GM19238 (cell line): ENCODE results near the gene MTMR12.
"Not testable (repeated sequence)": the region's sequence is repeated elsewhere in the genome, so short reads cannot be mapped to it uniquely, and the experiment has no call there.

Source experiments
- DNase-seq: peaks from one replicate; pipeline ENCODE4 v3.0.0; 2011; ENCODE audit warnings: low spot score; ENCODE audit not compliant: insufficient read length

The MTMR12 gene

GRCh38 chr5:32298059-32298415 lies 14.7 kb downstream of the MTMR12 start:
- no peak for DNase-seq

GRCh38 chr5:32297181-32298058 lies 15.3 kb downstream of the MTMR12 start:
- DNase-seq, result no peak

- DNase-seq, result not testable (repeated sequence)
Observed at GRCh38 chr5:32295966-32296772, 16.6 kb downstream of the MTMR12 start.

GRCh38 chr5:32291591-32291990 lies 21.1 kb downstream of the MTMR12 start:
- no peak for DNase-seq

GRCh38 chr5:32290922-32291321 lies 21.8 kb downstream of the MTMR12 start:
- no peak for DNase-seq

DNA sequence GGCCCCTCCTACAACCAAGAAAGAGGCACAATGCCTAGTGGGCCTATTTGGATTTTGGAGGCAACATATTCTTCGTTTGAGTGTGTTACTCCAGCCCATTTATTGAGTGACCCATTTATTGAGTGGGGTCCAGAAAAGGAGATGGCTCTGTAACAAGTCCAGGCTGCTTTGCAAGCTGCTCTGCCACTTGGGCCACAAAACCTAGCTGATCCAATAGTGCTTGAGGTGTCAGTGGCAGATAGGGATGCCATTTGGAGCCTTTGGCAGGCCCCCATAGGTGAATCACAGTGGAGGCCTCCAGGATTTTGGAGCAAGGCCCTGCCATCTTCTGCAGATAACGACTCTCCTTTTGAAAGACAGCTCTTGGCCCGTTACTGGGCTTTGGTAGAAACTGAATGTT lies 22.2 kb downstream of the MTMR12 start:
- DNase-seq, result not testable (repeated sequence)

DNA sequence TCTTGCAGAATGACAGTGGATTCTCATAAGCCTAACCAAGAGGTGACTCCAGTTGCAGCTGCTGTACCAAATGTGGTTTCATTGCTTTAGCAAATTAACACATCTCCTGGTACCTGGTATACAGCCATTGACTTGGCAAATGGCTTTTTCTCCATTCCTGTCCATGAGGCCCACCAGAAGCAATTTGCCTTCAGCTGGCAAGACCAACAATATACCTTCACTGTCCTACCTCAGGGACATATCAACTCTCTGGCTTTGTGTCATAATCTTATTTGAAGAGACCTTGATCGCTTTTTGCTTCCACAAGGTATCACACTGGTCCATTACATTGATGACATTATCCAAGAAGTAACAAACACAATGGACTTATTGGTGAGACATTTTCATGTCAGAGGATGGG lies 22.8 kb downstream of the MTMR12 start:
- DNase-seq, result not testable (repeated sequence)

DNA sequence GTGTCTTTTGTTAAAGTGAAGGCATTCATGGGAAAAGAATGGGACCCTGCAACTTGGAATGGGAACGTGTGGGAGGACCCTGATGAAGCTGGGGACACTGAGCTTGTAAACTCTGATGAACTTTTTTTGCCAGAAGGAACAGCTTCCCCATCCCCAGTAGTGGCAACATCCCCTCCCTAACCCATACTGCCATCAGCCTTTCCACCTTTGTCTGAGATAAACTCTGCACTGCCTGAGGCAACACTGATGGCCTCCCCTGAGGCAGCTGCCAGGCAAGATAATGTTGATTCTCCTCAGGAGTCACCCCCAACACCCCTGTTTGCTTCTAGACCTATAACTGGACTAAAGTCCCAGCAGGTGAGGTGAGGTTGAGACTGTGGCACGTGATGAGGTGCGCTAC lies 24.6 kb downstream of the MTMR12 start:
- not testable (repeated sequence) for DNase-seq

GRCh38 chr5:32287525-32287924 lies 25.2 kb downstream of the MTMR12 start:
- DNase-seq, result not testable (repeated sequence)

DNA sequence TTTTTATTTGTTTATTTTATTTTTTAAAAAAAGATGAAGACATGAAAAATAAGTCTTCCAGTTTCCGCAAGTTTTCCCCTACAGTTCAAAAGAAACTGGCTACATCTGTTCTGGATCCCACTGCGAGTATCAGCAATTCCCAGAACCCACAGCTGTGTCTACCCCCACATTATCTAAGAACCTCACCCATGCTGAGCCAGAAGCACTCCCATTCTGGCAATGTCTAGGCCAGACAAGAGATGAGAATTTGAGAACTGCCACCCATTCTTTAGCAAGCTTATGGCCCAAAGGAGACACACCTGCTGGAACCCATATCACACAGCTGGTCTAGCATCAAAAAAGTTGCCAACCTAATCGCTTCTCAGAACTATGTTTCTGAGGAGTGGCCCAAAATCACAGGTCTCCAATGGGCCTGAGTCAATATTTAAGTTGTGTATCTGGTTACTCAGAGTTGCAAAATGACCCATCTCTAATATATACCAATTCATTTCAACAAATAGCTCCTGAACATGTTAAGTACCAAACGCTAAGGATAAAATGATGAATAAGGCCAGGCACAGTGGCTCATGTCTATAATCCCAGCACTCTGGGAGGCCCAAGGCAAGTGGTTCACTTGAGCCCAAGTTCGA lies 27.1 kb downstream of the MTMR12 start:
- DNase-seq, result no peak

DNA sequence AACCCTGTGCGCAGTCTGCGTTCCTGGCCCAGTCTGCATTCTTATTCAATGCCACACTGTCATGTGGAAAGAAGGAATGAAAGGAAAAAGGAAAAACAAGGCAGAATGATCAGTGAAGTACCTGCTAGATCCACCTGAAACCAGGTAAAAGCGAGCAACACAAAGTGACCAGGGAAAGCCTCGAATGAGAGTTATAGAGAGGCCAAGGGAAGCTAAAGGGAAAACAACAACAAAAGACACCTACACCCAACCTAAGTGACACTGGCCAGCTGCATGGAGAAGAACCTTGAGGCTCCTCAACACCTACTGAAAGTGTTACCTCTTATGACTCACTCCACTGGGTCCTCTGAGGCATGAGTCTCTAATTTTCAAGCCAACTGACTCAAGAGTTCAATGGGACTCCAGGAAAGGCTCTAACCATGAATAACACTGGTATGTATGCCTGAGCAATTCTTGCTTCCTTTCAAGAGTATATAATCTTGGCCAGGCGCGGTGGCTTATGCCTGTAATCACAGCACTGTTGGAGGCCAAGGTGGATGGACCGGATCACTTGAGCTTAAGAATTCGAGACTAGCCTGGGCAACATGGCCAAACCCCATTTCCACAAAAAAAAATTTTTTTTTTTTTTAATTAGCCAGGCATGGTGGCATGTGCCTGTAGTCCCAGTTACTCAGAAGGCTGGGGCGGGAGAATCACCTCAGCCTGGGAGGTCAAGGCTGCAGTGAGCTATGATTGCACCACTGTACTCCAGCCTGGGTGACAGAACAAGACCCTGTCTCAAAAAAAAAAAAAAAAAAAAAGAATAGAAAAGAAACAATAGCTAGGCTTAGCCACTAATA lies 29.0 kb downstream of the MTMR12 start:
- no peak for DNase-seq

DNA sequence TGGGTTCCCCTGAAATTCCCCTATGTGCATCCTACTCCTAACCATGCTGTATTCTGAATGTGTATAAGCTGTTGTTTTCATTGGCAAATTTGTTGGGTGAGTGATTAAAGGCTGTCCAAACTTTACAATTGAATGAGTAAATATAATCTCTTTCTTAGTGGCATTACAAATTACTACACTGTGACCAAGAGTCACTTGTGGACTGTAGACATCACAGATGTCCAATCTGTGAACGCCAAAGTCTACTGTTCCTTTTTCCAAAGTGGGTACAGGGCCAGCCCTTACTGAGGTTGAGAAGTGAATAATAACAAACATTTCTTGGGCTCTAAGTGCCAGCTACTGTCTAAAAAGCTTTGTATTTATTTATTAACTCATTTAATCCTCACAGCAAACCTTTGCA lies 29.7 kb downstream of the MTMR12 start:
- no peak for DNase-seq

- DNase-seq, result no peak
Observed at GRCh38 chr5:32282633-32283032, 30.1 kb downstream of the MTMR12 start.

- not testable (repeated sequence) for DNase-seq
Observed at GRCh38 chr5:32281378-32282133, 31.2 kb downstream of the MTMR12 start.

DNA sequence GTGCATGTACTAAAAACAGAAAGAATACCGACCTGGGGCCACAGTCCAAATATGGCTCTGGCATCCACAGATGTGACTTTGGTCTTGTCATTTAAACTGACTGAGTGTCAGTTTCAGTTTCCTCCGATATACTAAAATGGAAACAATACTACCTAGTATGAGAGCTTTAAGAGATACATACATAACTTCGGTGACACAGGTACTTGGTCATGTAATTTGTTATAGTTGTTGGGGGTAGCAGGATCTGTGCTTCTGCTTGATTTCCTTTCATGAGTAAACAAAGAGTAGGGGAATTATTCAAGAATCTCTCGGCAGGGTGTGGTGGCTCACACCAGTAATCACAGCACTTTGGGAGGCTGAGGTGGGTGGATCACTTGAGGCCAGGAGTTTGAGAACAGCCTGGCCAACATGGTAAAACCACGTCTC lies 32.1 kb downstream of the MTMR12 start:
- DNase-seq, result peak; percentile 29

GRCh38 chr5:32279786-32280185 lies 33.0 kb downstream of the MTMR12 start:
- no peak for DNase-seq

GRCh38 chr5:32279223-32279622 lies 33.5 kb downstream of the MTMR12 start:
- DNase-seq, result no peak

GRCh38 chr5:32278406-32278805 lies 34.3 kb downstream of the MTMR12 start:
- no peak for DNase-seq

DNA sequence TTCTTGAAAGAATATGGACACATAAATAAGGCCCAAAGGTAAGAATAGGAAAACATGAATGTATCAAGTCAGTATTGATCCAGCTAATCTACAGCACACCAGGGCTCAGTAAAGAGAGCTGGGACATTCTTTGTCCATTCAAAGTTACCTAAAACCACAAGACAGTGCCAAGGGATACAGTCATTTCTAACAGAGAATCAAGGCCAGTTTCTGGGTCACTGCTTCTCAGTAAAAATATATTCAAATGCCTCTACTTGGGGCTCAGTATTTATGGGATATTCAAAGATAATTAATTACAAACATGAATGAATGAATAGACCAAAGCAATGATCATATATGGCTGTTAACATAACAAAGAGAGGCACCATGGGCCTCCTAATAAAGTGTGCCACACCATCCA lies 34.9 kb downstream of the MTMR12 start:
- DNase-seq, result no peak

DNA sequence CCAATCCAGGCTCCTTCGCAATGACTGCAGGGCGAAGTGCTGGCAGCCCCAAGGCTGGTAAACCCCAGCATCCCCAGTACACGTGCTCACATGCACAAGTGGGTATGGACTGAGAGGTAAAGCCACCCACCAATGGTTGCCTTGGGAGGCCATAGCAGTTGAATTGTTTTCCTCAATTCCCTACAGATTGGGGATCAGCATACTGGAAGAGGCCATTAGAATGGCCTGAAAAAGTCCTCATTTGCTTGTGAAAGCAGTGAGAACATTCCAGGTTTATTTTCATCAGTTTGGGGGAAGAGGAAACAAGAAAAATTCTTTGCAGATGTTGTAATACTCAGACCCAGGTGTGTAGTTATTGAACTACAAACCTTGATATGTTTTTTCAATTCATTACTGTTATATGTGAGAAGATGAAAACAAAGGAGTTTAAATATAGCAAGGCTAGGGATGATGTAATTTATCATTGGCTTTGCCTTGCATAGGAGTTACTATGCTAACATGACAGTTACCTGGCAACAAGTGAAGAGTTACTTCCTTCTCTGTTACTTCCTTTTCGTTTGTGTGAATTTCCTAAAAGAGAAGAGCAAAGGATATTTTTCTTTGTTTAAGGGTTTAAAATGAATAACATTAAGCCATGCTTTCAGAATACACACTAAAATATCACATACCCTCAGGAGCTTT lies 36.4 kb downstream of the MTMR12 start:
- no peak for DNase-seq
